ENCODE measurements around the gene NELL1.

NELL1 gene

DNA sequence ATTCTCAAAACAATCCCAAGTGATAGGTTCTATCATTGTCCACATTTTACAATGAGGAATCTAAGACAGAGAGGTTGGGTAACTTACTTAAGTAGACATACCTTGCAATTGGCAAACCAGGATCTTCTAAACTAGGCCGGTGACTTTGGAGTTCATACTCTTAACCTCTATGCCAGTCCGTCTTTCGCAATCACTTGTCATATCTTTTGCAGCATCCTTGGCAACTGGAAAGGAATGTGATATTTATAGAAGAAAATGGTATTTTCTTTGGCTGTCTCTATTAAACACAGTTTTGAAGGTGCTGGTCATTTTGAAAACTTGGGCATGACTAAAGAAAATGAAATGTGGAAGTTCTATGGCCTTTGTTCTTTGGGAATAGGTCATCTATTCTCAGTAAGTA is 556.5 kb downstream of the NELL1 start:
- Mint-ChIP-seq H3K27ac (no peak overlapping the region), H3K27me3 (ENCODE audit: low read depth) (no peaks in the 10 kb centered on the region), H3K4me1 (no peaks in the 10 kb centered on the region), H3K36me3 (ENCODE audit: low read depth) (no peaks in the 10 kb centered on the region), H3K4me3 (no peak overlapping the region), H3K9me3 (peaks cover 4% of the 10 kb centered on the region)
- TF ChIP-seq, protein P1, sequence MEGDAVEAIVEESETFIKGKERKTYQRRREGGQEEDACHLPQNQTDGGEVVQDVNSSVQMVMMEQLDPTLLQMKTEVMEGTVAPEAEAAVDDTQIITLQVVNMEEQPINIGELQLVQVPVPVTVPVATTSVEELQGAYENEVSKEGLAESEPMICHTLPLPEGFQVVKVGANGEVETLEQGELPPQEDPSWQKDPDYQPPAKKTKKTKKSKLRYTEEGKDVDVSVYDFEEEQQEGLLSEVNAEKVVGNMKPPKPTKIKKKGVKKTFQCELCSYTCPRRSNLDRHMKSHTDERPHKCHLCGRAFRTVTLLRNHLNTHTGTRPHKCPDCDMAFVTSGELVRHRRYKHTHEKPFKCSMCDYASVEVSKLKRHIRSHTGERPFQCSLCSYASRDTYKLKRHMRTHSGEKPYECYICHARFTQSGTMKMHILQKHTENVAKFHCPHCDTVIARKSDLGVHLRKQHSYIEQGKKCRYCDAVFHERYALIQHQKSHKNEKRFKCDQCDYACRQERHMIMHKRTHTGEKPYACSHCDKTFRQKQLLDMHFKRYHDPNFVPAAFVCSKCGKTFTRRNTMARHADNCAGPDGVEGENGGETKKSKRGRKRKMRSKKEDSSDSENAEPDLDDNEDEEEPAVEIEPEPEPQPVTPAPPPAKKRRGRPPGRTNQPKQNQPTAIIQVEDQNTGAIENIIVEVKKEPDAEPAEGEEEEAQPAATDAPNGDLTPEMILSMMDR (IDR thresholded peaks at IDR 0.05; ENCODE audit: unreplicated experiment in 3 of 3) = no peak

- Mint-ChIP-seq H3K27me3 (ENCODE audit: low read depth) (no peaks in the 10 kb centered on the region), H3K36me3 (ENCODE audit: low read depth) (no peaks in the 10 kb centered on the region)
Observed at GRCh38 chr11:21229224-21229623, 559.8 kb downstream of the NELL1 start.

GRCh38 chr11:21250196-21250595 is 580.8 kb downstream of the NELL1 start:
- H3K9me3 Mint-ChIP-seq = no peaks in the 10 kb centered on the region
- no peaks in the 10 kb centered on the region for H3K36me3 Mint-ChIP-seq (ENCODE audit: low read depth)
- no peaks in the 10 kb centered on the region for H3K4me1 Mint-ChIP-seq
- H3K27me3 Mint-ChIP-seq (ENCODE audit: low read depth) = peaks cover 5% of the 10 kb centered on the region
- TF ChIP-seq, protein P1 (IDR thresholded peaks at IDR 0.05; ENCODE audit: unreplicated experiment in 3 of 3) = no peak
- peak overlapping the region in 1 of 3 experiments; percentile 73 for H3K27ac Mint-ChIP-seq
- no peak overlapping the region for H3K4me3 Mint-ChIP-seq

More at GRCh38 chr11:21229224-21229623, 559.8 kb downstream of the NELL1 start:
- no peaks in the 10 kb centered on the region for H3K4me1 Mint-ChIP-seq
- no peak overlapping the region for H3K27ac Mint-ChIP-seq
- no peak overlapping the region for H3K4me3 Mint-ChIP-seq
- no peaks in the 10 kb centered on the region for H3K9me3 Mint-ChIP-seq
- TF ChIP-seq, protein P1 (IDR thresholded peaks at IDR 0.05; ENCODE audit: unreplicated experiment in 3 of 3) = no peak

- Mint-ChIP-seq H3K27me3 (ENCODE audit: low read depth) (peaks cover 5% of the 10 kb centered on the region), H3K9me3 (no peaks in the 10 kb centered on the region), H3K36me3 (ENCODE audit: low read depth) (no peaks in the 10 kb centered on the region), H3K4me1 (no peaks in the 10 kb centered on the region), H3K27ac (no peak overlapping the region), H3K4me3 (no peak overlapping the region)
- TF ChIP-seq, protein P1 (IDR thresholded peaks at IDR 0.05; ENCODE audit: unreplicated experiment in 3 of 3) = no peak
Observed at GRCh38 chr11:21254055-21254454, 584.7 kb downstream of the NELL1 start.

DNA sequence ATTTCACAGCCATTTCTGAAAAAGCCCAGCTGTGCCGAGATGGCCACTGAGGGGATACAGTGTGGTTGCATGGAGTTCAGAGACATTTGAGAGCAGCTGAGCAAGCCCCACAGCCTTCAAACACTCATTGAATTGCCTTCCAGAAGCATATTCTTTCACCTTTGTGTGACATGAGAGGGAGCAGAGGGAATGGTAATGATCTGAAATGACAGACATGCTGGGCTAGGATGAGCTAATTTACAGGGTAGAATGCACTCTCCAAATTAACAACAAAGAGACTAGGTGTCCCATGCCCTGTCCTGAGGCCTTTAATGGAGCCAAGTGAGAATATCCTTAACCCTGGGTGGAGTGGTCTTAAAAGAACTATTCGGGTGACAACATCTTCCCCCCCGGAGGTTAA is 585.4 kb downstream of the NELL1 start:
- Mint-ChIP-seq H3K4me3 (no peak overlapping the region), H3K27ac (no peak overlapping the region)

GRCh38 chr11:21257461-21257860 is 588.1 kb downstream of the NELL1 start:
- H3K4me3 Mint-ChIP-seq = no peak overlapping the region
- TF ChIP-seq, protein P1 (IDR thresholded peaks at IDR 0.05; ENCODE audit: unreplicated experiment in 3 of 3) = no peak

More for the DNA sequence above, 585.4 kb downstream of the NELL1 start:
- Mint-ChIP-seq H3K27me3 (ENCODE audit: low read depth) (peaks cover 5% of the 10 kb centered on the region), H3K4me1 (no peaks in the 10 kb centered on the region), H3K36me3 (ENCODE audit: low read depth) (no peaks in the 10 kb centered on the region), H3K9me3 (no peaks in the 10 kb centered on the region)
- TF ChIP-seq, protein P1 (IDR thresholded peaks at IDR 0.05; ENCODE audit: unreplicated experiment in 3 of 3) = no peak

More at GRCh38 chr11:21257461-21257860, 588.1 kb downstream of the NELL1 start:
- H3K36me3 Mint-ChIP-seq (ENCODE audit: low read depth) = no peaks in the 10 kb centered on the region
- H3K27ac Mint-ChIP-seq = no peak overlapping the region
- no peaks in the 10 kb centered on the region for H3K4me1 Mint-ChIP-seq
- H3K9me3 Mint-ChIP-seq = no peaks in the 10 kb centered on the region
- H3K27me3 Mint-ChIP-seq (ENCODE audit: low read depth) = peaks cover 5% of the 10 kb centered on the region
